Astrocyte of the cerebellum (primary cell): ENCODE measurements around the gene FABP3.

Source experiments
- DNase-seq: peaks from one replicate; pipeline ENCODE4 v3.0.0-alpha.2; 2011; ENCODE audit warnings: low read depth
- H3K4me3 ChIP-seq: 2 replicates; pipeline ENCODE4 v1.5.1; 2011; ENCODE audit warnings: mild to moderate bottlenecking, low read depth, low read length, moderate library complexity
- CTCF ChIP-seq: IDR thresholded peaks from 2 replicates; pipeline ENCODE4 v1.5.1; 2012; ENCODE audit warnings: low read length, low read depth, moderate library complexity, mild to moderate bottlenecking; ENCODE audit errors: missing control alignments
- in situ Hi-C: cut with HindIII; loops from 2 replicates; pipeline ENCODE4 v1.10.0; 2017; ENCODE audit warnings: low sequenced_read_pairs

FABP3 gene

GRCh38 chr1:31399976-31400375 is 27.1 kb upstream of the FABP3 start:
- no peak overlapping the region for H3K4me3 ChIP-seq
- DNase-seq = no peak
- no peak for TF ChIP-seq CTCF
- in situ Hi-C loops = no loop called here

GRCh38 chr1:31398246-31398645 is 25.4 kb upstream of the FABP3 start:
- DNase-seq = no peak
- no peak overlapping the region for H3K4me3 ChIP-seq
- in situ Hi-C loops = no loop called here
- TF ChIP-seq CTCF = no peak

- no peak for TF ChIP-seq CTCF
- H3K4me3 ChIP-seq = no peak overlapping the region
- in situ Hi-C loops = no loop called here
- DNase-seq = no peak
Observed at GRCh38 chr1:31397360-31398095, 24.7 kb upstream of the FABP3 start.

GRCh38 chr1:31396633-31397351 is 23.9 kb upstream of the FABP3 start:
- no peak for DNase-seq

GRCh38 chr1:31394584-31395193 is 21.8 kb upstream of the FABP3 start:
- peak overlapping the region; percentile 21 for H3K4me3 ChIP-seq
- peak; percentile 93 for TF ChIP-seq CTCF
- DNase-seq = no peak
- in situ Hi-C loops = no loop called here

More at GRCh38 chr1:31396633-31397351, 23.9 kb upstream of the FABP3 start:
- peak; percentile 30 for TF ChIP-seq CTCF
- in situ Hi-C loops = no loop called here
- H3K4me3 ChIP-seq = no peak overlapping the region

- no peak for DNase-seq
- in situ Hi-C loops = no loop called here
- no peak overlapping the region for H3K4me3 ChIP-seq
- TF ChIP-seq CTCF = no peak
Observed at GRCh38 chr1:31393463-31393862, 20.6 kb upstream of the FABP3 start.
